Left renal pelvis (tissue), 4 donors: ENCODE measurements around the gene KCNJ3. TPM values are rescaled to one million over a fixed set of nuclear protein-coding genes. Genes with fewer than 3 reads are reported as not detected.

Experiments
- DNase-seq, 4 donors: peaks; one replicate each; pipeline ENCODE4 v3.0.0-alpha.2; 2013; ENCODE audit warnings: low read depth in 4 of 4, low spot score in 3 of 4
- polyA plus RNA-seq, 4 donors: library from polyadenylated mRNA; unstranded; fragments of 120-200 nt; gene quantifications; one replicate each; pipeline ENCODE4 v1.2.1, GENCODE V29; 2013; ENCODE audit not compliant: insufficient read length in 4 of 4

The KCNJ3 gene, protein sequence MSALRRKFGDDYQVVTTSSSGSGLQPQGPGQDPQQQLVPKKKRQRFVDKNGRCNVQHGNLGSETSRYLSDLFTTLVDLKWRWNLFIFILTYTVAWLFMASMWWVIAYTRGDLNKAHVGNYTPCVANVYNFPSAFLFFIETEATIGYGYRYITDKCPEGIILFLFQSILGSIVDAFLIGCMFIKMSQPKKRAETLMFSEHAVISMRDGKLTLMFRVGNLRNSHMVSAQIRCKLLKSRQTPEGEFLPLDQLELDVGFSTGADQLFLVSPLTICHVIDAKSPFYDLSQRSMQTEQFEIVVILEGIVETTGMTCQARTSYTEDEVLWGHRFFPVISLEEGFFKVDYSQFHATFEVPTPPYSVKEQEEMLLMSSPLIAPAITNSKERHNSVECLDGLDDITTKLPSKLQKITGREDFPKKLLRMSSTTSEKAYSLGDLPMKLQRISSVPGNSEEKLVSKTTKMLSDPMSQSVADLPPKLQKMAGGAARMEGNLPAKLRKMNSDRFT
- polyA plus RNA-seq = 1 to 10 TPM in 3 of 4 donors, under 1 TPM in 1; 0.63 to 8.5 (median 6.6) TPM

GRCh38 chr2:154698296-154698720, at the start of gene KCNJ3:
KCNJ3 (plus strand) TSS chr2:154698695; CDS start chr2:154698776, 81 bp downstream.
- DNase-seq = no peak

GRCh38 chr2:154655499-154655898, 43.0 kb upstream of the KCNJ3 start:
- no peak for DNase-seq

GRCh38 chr2:154658854-154659253, 39.6 kb upstream of the KCNJ3 start:
- DNase-seq = no peak

DNA sequence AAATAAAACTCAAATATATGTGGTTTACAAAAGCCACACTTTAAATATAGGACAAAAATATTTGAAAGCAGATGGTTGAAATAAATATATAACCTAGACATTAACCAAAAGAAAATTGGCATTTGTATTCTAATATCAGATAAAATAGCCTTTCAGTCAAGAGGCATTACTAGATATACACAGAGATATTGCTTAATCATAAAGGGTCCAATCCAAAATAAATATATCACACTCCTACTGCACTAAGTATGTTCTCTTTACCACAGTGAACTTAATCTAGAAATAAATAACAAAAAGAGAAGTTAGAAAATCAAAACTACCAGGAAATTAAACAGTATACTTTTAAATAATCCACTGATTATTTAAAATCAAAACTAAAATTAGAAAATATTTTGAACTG, 34.2 kb upstream of the KCNJ3 start:
- DNase-seq = no peak

- no peak for DNase-seq
Measured at GRCh38 chr2:154670083-154670482, 28.4 kb upstream of the KCNJ3 start.

DNA sequence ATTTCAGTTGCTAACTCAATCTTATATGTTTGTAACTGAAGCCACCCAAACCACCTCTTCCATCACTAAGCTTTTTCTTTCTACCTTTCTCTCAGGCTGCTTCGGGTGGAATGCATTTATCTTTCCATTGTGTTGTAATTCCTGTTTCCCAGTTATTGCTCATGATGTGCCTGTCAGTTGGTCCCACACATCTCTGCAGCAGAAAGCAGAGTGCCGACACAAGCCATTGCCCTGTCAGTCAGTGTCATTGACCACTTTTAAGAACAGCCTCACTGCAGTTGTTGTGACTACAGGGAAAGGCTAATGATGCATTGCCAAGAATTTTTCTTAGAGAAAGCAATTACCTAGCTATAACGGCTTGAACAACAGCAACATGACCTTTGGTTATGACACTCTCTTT, 24.8 kb upstream of the KCNJ3 start:
- no peak for DNase-seq

DNA sequence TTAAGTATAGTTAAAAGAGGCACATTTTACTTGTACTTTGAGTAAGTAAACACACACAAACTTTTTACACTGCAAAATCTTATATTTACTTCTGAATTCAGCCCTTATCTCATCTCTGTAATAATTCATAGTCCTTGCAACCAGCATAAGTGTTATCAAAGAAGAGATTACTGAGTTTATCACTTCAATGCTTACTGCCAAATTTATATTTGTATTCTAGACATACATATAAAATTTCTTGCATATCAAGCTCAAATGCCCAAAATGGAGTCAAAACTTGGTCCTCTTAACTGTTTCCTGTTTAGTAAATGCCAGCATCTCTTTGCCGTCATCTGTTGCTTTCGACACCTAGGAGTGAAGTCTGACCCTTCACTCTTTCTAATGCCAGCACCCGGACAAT, 21.1 kb upstream of the KCNJ3 start:
- no peak for DNase-seq

- no peak for DNase-seq
Measured at GRCh38 chr2:154681741-154682140, 16.8 kb upstream of the KCNJ3 start.

GRCh38 chr2:154686162-154686561, 12.3 kb upstream of the KCNJ3 start:
- no peak for DNase-seq

DNA sequence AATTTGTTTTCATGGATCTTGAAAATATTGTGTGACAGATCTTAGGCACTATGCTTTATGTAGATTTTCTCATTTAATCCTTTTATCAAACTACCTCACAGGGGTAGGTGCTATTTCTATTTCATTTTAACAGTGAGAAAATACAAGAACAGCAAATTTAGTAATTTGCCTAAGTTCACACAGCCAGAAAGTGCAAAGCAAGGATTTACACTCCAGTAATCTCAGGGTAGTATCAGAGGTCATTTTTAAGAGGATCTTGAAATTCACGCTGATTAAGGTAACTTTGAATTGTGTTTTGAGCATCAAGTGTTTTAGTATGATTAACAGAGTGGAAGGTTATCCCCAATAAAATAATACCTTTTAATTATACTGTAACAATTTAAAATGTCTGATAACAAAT, 10.1 kb upstream of the KCNJ3 start:
- no peak for DNase-seq

DNA sequence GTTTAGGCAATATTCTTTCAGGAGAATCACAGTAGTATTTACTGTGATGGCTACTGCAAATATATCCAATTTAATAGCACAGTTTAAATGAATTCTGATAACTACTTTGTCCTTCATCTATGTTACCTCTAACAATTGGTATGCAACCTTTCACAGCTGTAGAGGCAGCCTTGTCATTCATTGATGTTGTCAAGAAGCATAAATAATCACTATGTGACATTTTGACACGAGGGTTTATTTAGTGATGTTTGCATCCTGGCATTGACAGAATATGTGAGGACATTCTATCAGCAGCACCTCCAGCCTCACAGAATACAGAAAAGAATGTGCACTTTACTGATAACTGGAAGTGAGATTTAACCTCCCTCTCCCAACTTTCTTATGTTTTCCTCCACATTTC, 9.3 kb upstream of the KCNJ3 start:
- DNase-seq = no peak

DNA sequence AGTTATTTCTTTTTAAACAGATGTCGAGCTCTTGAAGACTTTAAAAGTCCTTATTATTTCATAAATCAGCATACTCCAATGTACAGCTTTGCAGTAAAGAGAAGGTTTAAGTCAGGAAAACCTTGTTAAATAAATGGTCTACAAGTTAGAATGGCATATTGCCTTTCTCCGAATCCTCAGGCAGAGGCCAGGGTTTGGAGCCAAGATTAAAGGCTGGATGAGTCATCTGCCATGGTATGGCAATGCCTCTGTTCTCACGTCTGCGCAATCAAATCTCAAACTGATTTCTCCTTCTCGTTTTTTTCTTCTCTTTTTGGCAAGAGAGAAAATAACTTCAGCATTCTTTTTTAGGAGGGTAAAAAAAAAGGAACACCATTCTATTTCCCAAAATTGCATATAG, 5.6 kb upstream of the KCNJ3 start:
- DNase-seq = no peak

- DNase-seq = no peak
Measured at GRCh38 chr2:154693741-154694340, 4.7 kb upstream of the KCNJ3 start.

DNA sequence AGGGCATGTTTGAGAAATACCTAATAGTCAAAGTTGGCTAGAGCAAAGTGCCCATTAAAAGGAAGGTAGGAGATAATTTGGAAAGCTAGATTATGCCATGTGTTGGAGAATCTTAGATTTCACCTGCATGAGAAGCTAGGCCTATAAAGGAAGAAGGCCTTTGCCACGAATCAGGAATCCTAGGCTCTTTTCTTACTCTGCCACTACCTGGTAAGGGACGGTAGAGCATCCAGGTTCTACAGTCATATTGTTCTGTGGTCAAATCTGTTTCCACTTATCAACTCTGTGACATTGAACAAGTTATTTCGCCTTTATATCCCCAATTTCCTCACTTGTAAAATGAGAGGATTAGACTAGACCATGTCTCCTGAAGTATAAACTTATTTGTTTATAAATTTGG, 3.6 kb upstream of the KCNJ3 start:
- DNase-seq = no peak

- no peak for DNase-seq
Measured at GRCh38 chr2:154696369-154696768, 2.1 kb upstream of the KCNJ3 start.

- no peak for DNase-seq
Measured at GRCh38 chr2:154696810-154697417, 1.6 kb upstream of the KCNJ3 start.

GRCh38 chr2:154697418-154698252, 860 bp upstream of the KCNJ3 start:
- no peak for DNase-seq

GRCh38 chr2:154698721-154699574, 453 bp downstream of the KCNJ3 start:
- no peak for DNase-seq

DNA sequence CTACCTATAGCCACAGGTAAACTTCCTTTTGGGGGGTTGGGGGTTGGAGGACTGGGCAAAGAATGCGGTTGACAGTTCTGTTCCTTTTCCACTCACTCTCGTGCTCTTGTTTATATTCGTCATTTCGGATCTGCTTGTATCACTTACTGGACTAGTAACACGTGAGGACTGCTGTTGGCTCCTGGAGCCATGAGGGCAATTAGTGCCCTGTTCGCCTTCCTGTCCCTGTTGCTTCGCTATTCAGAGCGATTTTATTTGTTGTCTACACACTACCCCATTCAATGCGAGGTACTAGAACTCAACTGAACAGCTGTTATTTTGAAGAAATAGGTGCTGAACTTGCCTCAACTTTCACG, 1.1 kb downstream of the KCNJ3 start:
- DNase-seq = no peak

GRCh38 chr2:154700136-154700535, 1.6 kb downstream of the KCNJ3 start:
- DNase-seq = no peak
